AG20443 (cell line): ENCODE measurements around the gene RSBN1.
"Not testable (repeated sequence)": the region's sequence is repeated elsewhere in the genome, so short reads cannot be mapped to it uniquely, and the experiment has no call there.

ENCODE experiments used
- DNase-seq: peaks from one replicate; pipeline ENCODE4 v3.0.0; 2012; ENCODE audit warnings: low spot score, mixed read lengths

Gene RSBN1

GRCh38 chr1:113742515-113742914 is 69.8 kb downstream of the RSBN1 start:
- DNase-seq = no peak

- no peak for DNase-seq
Observed at GRCh38 chr1:113734357-113735055, 77.8 kb downstream of the RSBN1 start.

- no peak for DNase-seq
Observed at GRCh38 chr1:113732802-113733201, 79.5 kb downstream of the RSBN1 start.

GRCh38 chr1:113721010-113721409 is 91.3 kb downstream of the RSBN1 start:
- no peak for DNase-seq

GRCh38 chr1:113718621-113719020 is 93.7 kb downstream of the RSBN1 start:
- DNase-seq = not testable (repeated sequence)

- not testable (repeated sequence) for DNase-seq
Observed at GRCh38 chr1:113717506-113717905, 94.8 kb downstream of the RSBN1 start.

GRCh38 chr1:113714606-113715269 is 97.5 kb downstream of the RSBN1 start:
- no peak for DNase-seq
